Activated CD8-positive, alpha-beta memory T cell treated with anti-CD3 and anti-CD28 coated beads, Interleukin-2, amount 50 U/mL, for 1 hour (primary cell): ENCODE measurements around the gene NDUFS6.
"Not testable (repeated sequence)": the region's sequence is repeated elsewhere in the genome, so short reads cannot be mapped to it uniquely, and the experiment has no call there.

ENCODE experiments used
- DNase-seq: peaks from one replicate; pipeline ENCODE4 v3.0.0-alpha.2; 2020; ENCODE audit errors: extremely low read depth

NDUFS6 gene

GRCh38 chr5:1797103-1797800, 4.0 kb upstream of the NDUFS6 start:
- DNase-seq, result no peak

GRCh38 chr5:1797855-1798254, 3.4 kb upstream of the NDUFS6 start:
- DNase-seq, result no peak

GRCh38 chr5:1798589-1798988, 2.6 kb upstream of the NDUFS6 start:
- DNase-seq, result not testable (repeated sequence)

- DNase-seq, result no peak
Measured at GRCh38 chr5:1799110-1799601, 2.1 kb upstream of the NDUFS6 start.

GRCh38 chr5:1799602-1800471, 1.4 kb upstream of the NDUFS6 start, which contains the start of gene MRPL36:
Gene MRPL36, minus strand, starts transcription at chr5:1799837. Its CDS starts 902 bp downstream, at chr5:1798935.
- peak; percentile 77 for DNase-seq

GRCh38 chr5:1800472-1801221, 560 bp upstream of the NDUFS6 start:
- no peak for DNase-seq

GRCh38 chr5:1801967-1802295, 724 bp downstream of the NDUFS6 start:
- DNase-seq, result no peak

- DNase-seq, result no peak
Measured at GRCh38 chr5:1803192-1803591, 2.0 kb downstream of the NDUFS6 start.

- no peak for DNase-seq
Measured at GRCh38 chr5:1804001-1804690, 2.9 kb downstream of the NDUFS6 start.

GRCh38 chr5:1805326-1805725, 4.1 kb downstream of the NDUFS6 start:
- DNase-seq, result no peak

- no peak for DNase-seq
Measured at GRCh38 chr5:1805736-1806135, 4.5 kb downstream of the NDUFS6 start.

- DNase-seq, result no peak
Measured at GRCh38 chr5:1806199-1806598, 5.0 kb downstream of the NDUFS6 start.

GRCh38 chr5:1806974-1807373, 5.8 kb downstream of the NDUFS6 start:
- DNase-seq, result no peak

GRCh38 chr5:1807451-1808185, 6.4 kb downstream of the NDUFS6 start:
- DNase-seq, result no peak

GRCh38 chr5:1808439-1808838, 7.2 kb downstream of the NDUFS6 start:
- no peak for DNase-seq

GRCh38 chr5:1809416-1810035, 8.3 kb downstream of the NDUFS6 start:
- DNase-seq, result no peak

- no peak for DNase-seq
Measured at GRCh38 chr5:1810581-1811101, 9.4 kb downstream of the NDUFS6 start.

GRCh38 chr5:1814183-1815020, 13.2 kb downstream of the NDUFS6 start:
- no peak for DNase-seq

- DNase-seq, result no peak
Measured at GRCh38 chr5:1815071-1815786, 14.0 kb downstream of the NDUFS6 start.
